Kidney epithelial cell (primary cell): ENCODE measurements around the gene FRK. TPM values are rescaled to one million over a fixed set of nuclear protein-coding genes. Genes with fewer than 3 reads are reported as not detected.
"Not testable (repeated sequence)": the region's sequence is repeated elsewhere in the genome, so short reads cannot be mapped to it uniquely, and the experiment has no call there.

Experiments used
- DNase-seq: peaks from one replicate; pipeline ENCODE4 v3.0.0-alpha.2; 2010; ENCODE audit warnings: low read depth
- H3K27me3 ChIP-seq: 2 replicates; pipeline ENCODE4 v1.6.0; 2011; ENCODE audit warnings: low read length; ENCODE audit not compliant: control insufficient read depth, insufficient read depth
- H3K36me3 ChIP-seq: 2 replicates; pipeline ENCODE4 v1.5.1; 2011; ENCODE audit warnings: low read length; ENCODE audit not compliant: control insufficient read depth, insufficient read depth
- H3K4me3 ChIP-seq: 2 replicates; pipeline ENCODE4 v1.5.1; 2011; ENCODE audit warnings: low read depth, mild to moderate bottlenecking, control low read depth, low read length
- total RNA-seq: library from RNA; depleted of rRNA; stranded (reverse); fragments of >200 nt; gene quantifications from 2 replicates; pipeline ENCODE4 v1.2.3, GENCODE V29; 2015
- TF ChIP-seq, protein P1 (sequence below): IDR thresholded peaks from 2 replicates; pipeline ENCODE4 v1.5.1; 2011; ENCODE audit warnings: mild to moderate bottlenecking, moderate library complexity, low read length, control low read depth, inconsistent platforms; ENCODE audit not compliant: insufficient read depth, poor library complexity, severe bottlenecking

Gene FRK
- total RNA-seq, 1 donor from 2014 or later: 3.1 TPM

DNA sequence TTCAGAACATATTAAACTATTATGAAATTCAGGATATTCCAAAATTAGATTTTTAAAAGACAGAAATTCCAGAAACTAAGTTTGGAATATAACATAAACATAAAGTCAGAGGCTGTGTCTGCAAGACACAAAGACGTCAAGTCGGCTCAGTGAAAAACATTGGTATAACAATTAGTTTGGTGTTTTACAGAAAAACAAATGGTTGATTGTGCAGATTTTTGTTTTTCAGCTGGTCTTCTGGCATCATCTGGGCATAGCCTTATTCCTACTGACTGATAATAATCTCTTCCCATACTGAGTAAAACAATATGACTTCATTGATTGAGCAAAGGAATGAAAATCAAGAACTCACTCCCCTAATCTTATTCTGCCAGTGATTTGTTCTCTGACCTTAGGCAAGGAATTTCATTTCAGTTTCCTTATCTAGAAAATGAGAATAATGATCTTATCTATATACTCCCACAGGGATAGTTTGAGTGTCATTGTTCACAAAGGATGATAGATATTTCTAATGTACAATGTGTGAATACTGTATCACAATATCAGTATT is 84.3 kb downstream of the FRK start:
- Histone ChIP-seq H3K27me3 (no peaks in the 10 kb centered on the region), H3K36me3 (no peaks in the 10 kb centered on the region), H3K4me3 (no peak overlapping the region)
- no peak for DNase-seq
- TF ChIP-seq, protein P1, sequence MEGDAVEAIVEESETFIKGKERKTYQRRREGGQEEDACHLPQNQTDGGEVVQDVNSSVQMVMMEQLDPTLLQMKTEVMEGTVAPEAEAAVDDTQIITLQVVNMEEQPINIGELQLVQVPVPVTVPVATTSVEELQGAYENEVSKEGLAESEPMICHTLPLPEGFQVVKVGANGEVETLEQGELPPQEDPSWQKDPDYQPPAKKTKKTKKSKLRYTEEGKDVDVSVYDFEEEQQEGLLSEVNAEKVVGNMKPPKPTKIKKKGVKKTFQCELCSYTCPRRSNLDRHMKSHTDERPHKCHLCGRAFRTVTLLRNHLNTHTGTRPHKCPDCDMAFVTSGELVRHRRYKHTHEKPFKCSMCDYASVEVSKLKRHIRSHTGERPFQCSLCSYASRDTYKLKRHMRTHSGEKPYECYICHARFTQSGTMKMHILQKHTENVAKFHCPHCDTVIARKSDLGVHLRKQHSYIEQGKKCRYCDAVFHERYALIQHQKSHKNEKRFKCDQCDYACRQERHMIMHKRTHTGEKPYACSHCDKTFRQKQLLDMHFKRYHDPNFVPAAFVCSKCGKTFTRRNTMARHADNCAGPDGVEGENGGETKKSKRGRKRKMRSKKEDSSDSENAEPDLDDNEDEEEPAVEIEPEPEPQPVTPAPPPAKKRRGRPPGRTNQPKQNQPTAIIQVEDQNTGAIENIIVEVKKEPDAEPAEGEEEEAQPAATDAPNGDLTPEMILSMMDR: no peak

DNA sequence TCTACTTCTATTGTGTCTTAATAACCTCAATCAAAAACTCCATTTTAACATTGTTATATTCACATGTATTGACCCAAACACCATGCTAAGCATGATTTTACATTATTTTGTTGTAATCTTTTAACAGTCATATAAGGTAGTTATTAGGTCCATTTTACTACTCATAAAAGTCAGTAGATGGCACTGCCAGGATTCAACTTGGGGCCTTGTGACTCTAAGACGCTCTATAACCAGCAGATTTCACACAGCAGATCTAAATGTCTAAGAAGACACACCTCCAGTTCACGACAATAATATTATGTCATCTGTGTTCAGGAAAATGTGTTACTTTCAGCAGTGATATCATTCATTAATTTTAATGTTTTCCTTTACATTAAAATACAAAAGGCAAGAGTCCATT is 88.0 kb downstream of the FRK start:
- DNase-seq: no peak
- TF ChIP-seq, protein P1: no peak
- Histone ChIP-seq H3K4me3 (no peak overlapping the region), H3K27me3 (no peaks in the 10 kb centered on the region), H3K36me3 (no peaks in the 10 kb centered on the region)

DNA sequence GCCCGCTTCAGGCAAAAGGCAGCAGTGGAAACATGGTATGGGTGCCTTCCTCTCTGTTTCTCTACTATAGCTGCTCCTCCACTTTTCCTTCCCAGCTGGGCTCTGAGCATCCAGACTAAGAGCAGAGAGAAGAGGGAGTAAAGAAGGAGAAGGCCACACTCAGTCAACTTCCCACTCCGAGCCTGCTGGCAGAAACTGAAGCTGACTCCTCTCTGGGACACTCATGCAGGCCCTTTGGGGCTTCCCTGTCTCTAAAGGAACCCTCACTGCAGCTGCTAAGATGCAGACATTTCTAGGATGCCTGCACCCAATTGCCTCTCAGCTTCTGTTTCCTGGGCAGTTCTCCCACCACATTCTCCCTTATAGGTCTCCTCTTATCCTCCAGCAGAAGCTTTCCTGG is 88.9 kb downstream of the FRK start:
- Histone ChIP-seq H3K27me3 (no peaks in the 10 kb centered on the region), H3K36me3 (no peaks in the 10 kb centered on the region), H3K4me3 (no peak overlapping the region)
- no peak for DNase-seq
- TF ChIP-seq, protein P1: no peak

DNA sequence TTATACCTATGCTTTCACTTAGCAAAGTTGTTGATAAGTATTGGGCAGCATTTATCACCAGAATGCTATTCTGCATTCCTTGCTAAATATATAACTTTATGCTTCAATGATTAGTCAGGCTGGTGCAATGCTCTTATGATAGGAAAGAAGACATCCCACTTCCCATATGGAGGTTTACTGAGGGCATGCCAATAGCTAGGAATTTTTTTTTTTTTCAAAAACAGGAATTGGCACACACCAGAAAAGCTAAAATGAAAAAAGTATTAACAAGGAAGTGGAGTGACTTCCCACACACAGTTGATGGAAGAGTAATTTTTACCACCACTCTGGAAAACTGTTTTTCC is 90.8 kb downstream of the FRK start:
- TF ChIP-seq, protein P1: no peak
- no peak for DNase-seq
- Histone ChIP-seq H3K36me3 (no peaks in the 10 kb centered on the region), H3K4me3 (no peak overlapping the region), H3K27me3 (no peaks in the 10 kb centered on the region)

DNA sequence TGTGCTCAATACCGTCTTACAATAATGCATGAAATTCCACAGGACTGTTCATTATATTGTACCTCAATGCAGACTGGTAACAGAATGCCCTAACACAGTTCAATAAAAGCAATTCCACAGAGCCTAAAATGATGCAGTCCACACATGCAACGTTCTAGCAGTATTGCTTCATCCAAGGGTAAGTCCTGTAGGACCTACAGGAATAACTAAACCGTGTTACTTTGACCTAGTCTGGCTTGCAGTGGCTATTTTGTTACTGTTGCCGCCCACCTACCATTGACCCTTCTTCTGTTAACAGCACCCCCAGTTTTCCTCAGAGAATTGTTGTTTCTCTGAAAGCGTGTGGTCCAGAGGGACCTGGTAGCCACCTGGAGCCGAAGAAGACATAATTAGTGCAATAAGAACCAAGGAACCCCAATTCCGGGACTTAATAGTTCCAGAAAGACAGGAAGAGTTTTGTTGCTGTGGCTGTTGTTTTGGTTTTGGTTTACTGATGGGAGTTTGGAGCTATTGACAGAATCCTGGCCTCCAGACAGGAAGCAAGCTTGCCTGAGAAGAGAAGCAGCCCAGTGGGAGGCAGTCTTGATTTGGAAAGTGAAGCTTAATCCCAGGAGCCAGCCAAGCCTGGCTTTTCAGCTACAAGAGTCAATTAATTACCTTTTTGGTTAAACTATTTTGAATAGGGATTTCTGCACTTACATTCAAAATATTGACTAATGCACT is 91.3 kb downstream of the FRK start:
- Histone ChIP-seq H3K27me3 (no peaks in the 10 kb centered on the region), H3K4me3 (no peak overlapping the region), H3K36me3 (no peaks in the 10 kb centered on the region)
- TF ChIP-seq, protein P1: no peak
- no peak for DNase-seq

- not testable (repeated sequence) for H3K4me3 ChIP-seq
These were observed 100.4 kb downstream of the FRK start for GRCh38 chr6:115960286-115960685.

More at GRCh38 chr6:115960286-115960685, 100.4 kb downstream of the FRK start:
- DNase-seq, H3K36me3 ChIP-seq, H3K27me3 ChIP-seq: not testable (repeated sequence)
